Measurements from ENCODE around the gene RIC3. TPM values are rescaled to one million over a fixed set of nuclear protein-coding genes. Genes with fewer than 3 reads are reported as not detected.

RIC3 gene
- total RNA-seq, 1 donor from 2014 or later = 3.0 TPM

DNA sequence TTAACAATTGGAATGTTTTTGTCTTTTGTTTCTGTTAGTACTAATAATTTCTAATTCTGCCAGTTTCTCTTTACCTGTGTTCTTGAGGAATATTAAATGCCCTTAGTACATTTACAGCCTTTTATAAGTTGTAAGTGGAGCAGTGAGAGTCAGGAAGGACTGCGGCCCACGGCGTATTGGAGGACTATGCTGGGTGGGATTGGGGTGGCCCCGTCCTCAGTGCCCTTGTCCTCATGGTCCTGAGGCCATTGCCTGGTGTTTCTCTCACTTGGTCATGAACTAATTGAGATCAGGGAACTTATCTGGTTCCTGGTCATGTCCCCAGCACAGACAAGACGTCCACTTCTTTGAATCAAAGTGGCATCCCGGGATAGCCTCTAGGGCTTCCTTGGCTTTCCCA lies 84.5 kb downstream of the RIC3 start:
- H3K9me3 Mint-ChIP-seq (ENCODE audit: unreplicated experiment) = peaks cover 5% of the 10 kb centered on the region
- no peak for TF ChIP-seq EZH2 (IDR thresholded peaks at IDR 0.05; ENCODE audit: insufficient read depth, low read length)
- DNase-seq (ENCODE audit: low read depth) (no peak), FAIRE-seq (no peak)
- peaks cover 64% of the 10 kb centered on the region for H4K20me1 ChIP-seq (ENCODE audit: insufficient read depth, low read length)
- H3K4me1 ChIP-seq (ENCODE audit: insufficient read depth, low read length) = peaks cover 8% of the 10 kb centered on the region
- H3K9me3 ChIP-seq (ENCODE audit: insufficient read depth, low read depth, low read length) = no peaks in the 10 kb centered on the region
- H3K36me3 Mint-ChIP-seq (ENCODE audit: low read depth, unreplicated experiment) = peaks cover 2% of the 10 kb centered on the region
- no peak overlapping the region for H3K4me2 ChIP-seq (ENCODE audit: low read length)
- no peak overlapping the region for H3K4me3 ChIP-seq (ENCODE audit: insufficient read depth, low read depth, low read length)
- H3K27ac ChIP-seq (ENCODE audit: low read depth, low read length) = no peak overlapping the region
- no peaks in the 10 kb centered on the region for H3K36me3 ChIP-seq (ENCODE audit: insufficient read depth, low read length)
- peaks cover 3% of the 10 kb centered on the region for H3K27me3 ChIP-seq (ENCODE audit: insufficient read depth, low read length)
- H3K9ac ChIP-seq (ENCODE audit: low read length) = no peak overlapping the region
- no peak overlapping the region for H2AFZ ChIP-seq (ENCODE audit: low read depth, low read length)
- no peak overlapping the region for H3K27ac Mint-ChIP-seq (ENCODE audit: unreplicated experiment)
- no peak overlapping the region for H3K4me3 Mint-ChIP-seq (ENCODE audit: unreplicated experiment)
- H3K79me2 ChIP-seq (ENCODE audit: insufficient read depth, low read length) = peaks cover 3% of the 10 kb centered on the region
- peaks cover 54% of the 10 kb centered on the region for H3K27me3 Mint-ChIP-seq (ENCODE audit: low read depth, unreplicated experiment)
- H3K4me1 Mint-ChIP-seq (ENCODE audit: low read depth, unreplicated experiment) = peaks cover 20% of the 10 kb centered on the region

DNA sequence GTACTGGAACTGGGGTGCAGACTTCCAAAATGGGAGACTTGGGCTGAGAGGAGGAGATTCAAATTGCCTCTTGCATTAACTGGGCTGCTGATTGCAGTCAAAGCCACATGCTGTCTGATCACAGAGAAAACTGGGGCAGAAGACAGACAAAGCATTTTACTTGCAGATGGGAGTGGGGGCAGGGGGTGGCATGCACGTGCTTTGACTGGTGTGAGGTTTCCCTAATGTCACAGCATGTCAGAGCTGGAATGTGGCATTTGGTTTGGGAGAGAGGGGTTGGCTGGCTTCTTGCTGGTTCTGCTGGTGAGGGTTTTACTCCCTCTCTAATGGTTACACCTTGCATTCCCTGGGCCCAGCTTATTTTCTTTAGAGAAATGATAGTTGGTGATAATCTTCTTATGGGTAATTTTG lies 84.9 kb downstream of the RIC3 start:
- Mint-ChIP-seq H3K36me3 (ENCODE audit: low read depth, unreplicated experiment) (peaks cover 2% of the 10 kb centered on the region), H3K27me3 (ENCODE audit: low read depth, unreplicated experiment) (peaks cover 57% of the 10 kb centered on the region), H3K27ac (ENCODE audit: unreplicated experiment) (no peak overlapping the region), H3K4me1 (ENCODE audit: low read depth, unreplicated experiment) (peaks cover 20% of the 10 kb centered on the region), H3K4me3 (ENCODE audit: unreplicated experiment) (no peak overlapping the region), H3K9me3 (ENCODE audit: unreplicated experiment) (peaks cover 5% of the 10 kb centered on the region)
- FAIRE-seq (no peak), DNase-seq (ENCODE audit: low read depth) (no peak)
- H3K27me3 ChIP-seq (ENCODE audit: insufficient read depth, low read length) = peaks cover 3% of the 10 kb centered on the region
- peaks cover 8% of the 10 kb centered on the region for H3K4me1 ChIP-seq (ENCODE audit: insufficient read depth, low read length)
- H3K9ac ChIP-seq (ENCODE audit: low read length) = no peak overlapping the region
- H2AFZ ChIP-seq (ENCODE audit: low read depth, low read length) = no peak overlapping the region
- no peak overlapping the region for H3K27ac ChIP-seq (ENCODE audit: low read depth, low read length)
- peaks cover 63% of the 10 kb centered on the region for H4K20me1 ChIP-seq (ENCODE audit: insufficient read depth, low read length)
- H3K79me2 ChIP-seq (ENCODE audit: insufficient read depth, low read length) = peaks cover 3% of the 10 kb centered on the region
- no peaks in the 10 kb centered on the region for H3K9me3 ChIP-seq (ENCODE audit: insufficient read depth, low read depth, low read length)
- H3K4me2 ChIP-seq (ENCODE audit: low read length) = no peak overlapping the region
- H3K4me3 ChIP-seq (ENCODE audit: insufficient read depth, low read depth, low read length) = no peak overlapping the region
- TF ChIP-seq EZH2 (IDR thresholded peaks at IDR 0.05; ENCODE audit: insufficient read depth, low read length) = no peak
- TF ChIP-seq, protein P1, sequence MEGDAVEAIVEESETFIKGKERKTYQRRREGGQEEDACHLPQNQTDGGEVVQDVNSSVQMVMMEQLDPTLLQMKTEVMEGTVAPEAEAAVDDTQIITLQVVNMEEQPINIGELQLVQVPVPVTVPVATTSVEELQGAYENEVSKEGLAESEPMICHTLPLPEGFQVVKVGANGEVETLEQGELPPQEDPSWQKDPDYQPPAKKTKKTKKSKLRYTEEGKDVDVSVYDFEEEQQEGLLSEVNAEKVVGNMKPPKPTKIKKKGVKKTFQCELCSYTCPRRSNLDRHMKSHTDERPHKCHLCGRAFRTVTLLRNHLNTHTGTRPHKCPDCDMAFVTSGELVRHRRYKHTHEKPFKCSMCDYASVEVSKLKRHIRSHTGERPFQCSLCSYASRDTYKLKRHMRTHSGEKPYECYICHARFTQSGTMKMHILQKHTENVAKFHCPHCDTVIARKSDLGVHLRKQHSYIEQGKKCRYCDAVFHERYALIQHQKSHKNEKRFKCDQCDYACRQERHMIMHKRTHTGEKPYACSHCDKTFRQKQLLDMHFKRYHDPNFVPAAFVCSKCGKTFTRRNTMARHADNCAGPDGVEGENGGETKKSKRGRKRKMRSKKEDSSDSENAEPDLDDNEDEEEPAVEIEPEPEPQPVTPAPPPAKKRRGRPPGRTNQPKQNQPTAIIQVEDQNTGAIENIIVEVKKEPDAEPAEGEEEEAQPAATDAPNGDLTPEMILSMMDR (IDR thresholded peaks at IDR 0.05; ENCODE audit: insufficient read depth, low read depth, low read length) = no peak
- H3K36me3 ChIP-seq (ENCODE audit: insufficient read depth, low read length) = no peaks in the 10 kb centered on the region

DNA sequence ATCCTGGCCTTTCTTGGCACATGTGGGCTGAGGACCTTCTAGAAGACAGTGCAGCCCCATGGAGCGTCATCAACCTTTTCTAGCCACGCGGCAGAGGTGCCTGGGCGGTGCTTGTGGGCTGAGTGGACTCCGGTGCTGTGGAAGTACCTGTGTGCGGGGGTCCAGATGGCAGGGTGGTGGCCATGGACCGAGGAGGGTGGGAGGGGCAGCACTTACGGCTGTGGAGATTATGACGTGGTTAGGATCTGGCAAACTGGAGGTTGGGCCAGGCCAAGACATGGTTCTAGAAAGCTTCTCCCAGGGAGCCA lies 85.8 kb downstream of the RIC3 start:
- Mint-ChIP-seq H3K9me3 (ENCODE audit: unreplicated experiment) (peaks cover 5% of the 10 kb centered on the region), H3K4me1 (ENCODE audit: low read depth, unreplicated experiment) (peaks cover 20% of the 10 kb centered on the region), H3K27ac (ENCODE audit: unreplicated experiment) (no peak overlapping the region), H3K36me3 (ENCODE audit: low read depth, unreplicated experiment) (peaks cover 2% of the 10 kb centered on the region), H3K27me3 (ENCODE audit: low read depth, unreplicated experiment) (peaks cover 58% of the 10 kb centered on the region), H3K4me3 (ENCODE audit: unreplicated experiment) (no peak overlapping the region)
- Histone ChIP-seq H3K4me2 (ENCODE audit: low read length) (no peak overlapping the region), H3K27ac (ENCODE audit: low read depth, low read length) (no peak overlapping the region), H2AFZ (ENCODE audit: low read depth, low read length) (no peak overlapping the region), H3K4me1 (ENCODE audit: insufficient read depth, low read length) (peaks cover 8% of the 10 kb centered on the region), H3K27me3 (ENCODE audit: insufficient read depth, low read length) (peaks cover 3% of the 10 kb centered on the region), H3K9ac (ENCODE audit: low read length) (no peak overlapping the region), H3K4me3 (ENCODE audit: insufficient read depth, low read depth, low read length) (no peak overlapping the region), H4K20me1 (ENCODE audit: insufficient read depth, low read length) (peaks cover 55% of the 10 kb centered on the region), H3K9me3 (ENCODE audit: insufficient read depth, low read depth, low read length) (no peaks in the 10 kb centered on the region), H3K79me2 (ENCODE audit: insufficient read depth, low read length) (peaks cover 3% of the 10 kb centered on the region), H3K36me3 (ENCODE audit: insufficient read depth, low read length) (no peaks in the 10 kb centered on the region)
- TF ChIP-seq, protein P1 (IDR thresholded peaks at IDR 0.05; ENCODE audit: insufficient read depth, low read depth, low read length) = no peak
- no peak for TF ChIP-seq EZH2 (IDR thresholded peaks at IDR 0.05; ENCODE audit: insufficient read depth, low read length)
- DNase-seq (ENCODE audit: low read depth) (no peak), FAIRE-seq (no peak)
